ENCODE measurements around the gene PRDM16. TPM values are rescaled to one million over a fixed set of nuclear protein-coding genes. Genes with fewer than 3 reads are reported as not detected.

The PRDM16 gene
- total and polyA plus RNA-seq, 2 donors (not counting 1 experiment from before 2014, with no cell fraction given) = 0.03 to 0.12 TPM

DNA sequence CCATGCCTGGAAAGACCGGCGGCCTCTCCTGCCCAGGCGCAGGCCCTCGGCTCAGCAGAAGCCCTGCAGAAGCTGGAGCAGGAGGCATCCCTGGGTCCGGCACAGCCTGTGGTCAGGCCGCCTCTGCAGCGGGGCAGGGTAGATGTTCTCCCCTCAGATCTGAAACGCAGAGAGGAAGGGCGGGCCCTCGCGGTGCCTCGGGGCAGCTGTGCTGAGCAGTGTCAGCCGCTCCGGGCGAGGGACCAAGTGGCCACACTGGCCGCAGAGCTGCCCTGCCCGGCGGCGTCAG, 210.1 kb downstream of the PRDM16 start:
- no peak for DNase-seq
- Mint-ChIP-seq H3K9me3 (ENCODE audit: insufficient read depth) (no peaks in the 10 kb centered on the region), H3K27me3 (no peaks in the 10 kb centered on the region), H3K4me1 (no peaks in the 10 kb centered on the region), H3K27ac (no peak overlapping the region), H3K4me3 (no peak overlapping the region)
- Histone ChIP-seq H3K4me2 (replicated peaks; ENCODE audit: low read depth, low read length, poor library complexity, severe bottlenecking) (no peak overlapping the region), H3K4me1 (ENCODE audit: control insufficient read depth in 2 of 2, insufficient read depth in 2 of 2, low read length in 2 of 2) (no peaks in the 10 kb centered on the region), H3K9ac (ENCODE audit: low read length) (no peak overlapping the region), H3K27me3 (replicated peaks in 1 of 4; ENCODE audit: control extremely low read depth in 1 of 4, control insufficient read depth in 3 of 4, insufficient read depth in 4 of 4, low read length in 3 of 4) (no peaks in the 10 kb centered on the region), H3K4me3 (ENCODE audit: control extremely low read depth in 1 of 5, extremely low read depth in 1 of 5, insufficient read depth in 1 of 5, low read depth in 2 of 5, low read length in 4 of 5) (no peak overlapping the region), H4K20me1 (ENCODE audit: control insufficient read depth, insufficient read depth, low read length, poor library complexity, severe bottlenecking) (no peaks in the 10 kb centered on the region), H3K9me3 (ENCODE audit: control extremely low read depth in 1 of 3, control insufficient read depth in 2 of 3, insufficient read depth in 1 of 3, low read length in 2 of 3) (no peaks in the 10 kb centered on the region), H3K79me2 (ENCODE audit: control insufficient read depth, insufficient read depth, low read length) (no peaks in the 10 kb centered on the region), H2AFZ (ENCODE audit: insufficient read depth, low read depth, low read length, poor library complexity, severe bottlenecking) (no peak overlapping the region), H3K27ac (ENCODE audit: low read length in 2 of 2) (no peak overlapping the region), H3K36me3 (replicated peaks in 1 of 2; ENCODE audit: control extremely low read depth in 1 of 2, control insufficient read depth in 1 of 2, extremely low read depth in 1 of 2, insufficient read depth in 2 of 2, low read length in 1 of 2) (no peaks in the 10 kb centered on the region)
- intact Hi-C loops (cut with micrococcal nuclease) = no loop called here
- 92% methylated on average over 19 of the region's 19 CpGs for WGBS (ENCODE audit: insufficient coverage)
- no peak for TF ChIP-seq CTCF (IDR thresholded peaks at IDR 0.05)
- TF ChIP-seq EZH2 (IDR thresholded peaks at IDR 0.05; ENCODE audit: borderline replicate concordance, insufficient read depth, low read depth, low read length, poor library complexity, severe bottlenecking) = no peak
- ChIA-PET POLR2A (no interaction called here), CTCF (no interaction called here)
- ATAC-seq (ENCODE audit: low read depth) = no peak

DNA sequence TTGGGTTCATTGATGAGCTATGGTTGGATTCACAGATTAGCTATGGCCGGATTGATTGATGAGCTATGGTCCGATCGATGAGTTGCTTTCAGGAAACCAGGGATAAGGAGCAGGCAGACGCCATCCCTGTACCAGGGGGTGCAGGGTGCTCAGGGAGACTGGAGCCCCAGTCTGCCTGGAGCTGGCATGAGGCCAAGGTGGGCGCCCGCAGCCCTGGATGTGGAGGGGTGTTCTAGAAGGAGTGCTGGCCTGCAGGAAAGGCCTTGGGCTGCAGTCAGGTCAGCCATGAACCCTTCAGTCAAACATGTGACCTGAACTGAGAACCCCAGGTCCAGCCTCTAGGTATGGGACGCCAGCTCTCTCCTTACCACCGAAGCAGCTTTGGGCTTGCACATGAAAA, 212.7 kb downstream of the PRDM16 start:
- Histone ChIP-seq H3K27ac (ENCODE audit: low read length in 2 of 2) (no peak overlapping the region), H3K79me2 (ENCODE audit: control insufficient read depth, insufficient read depth, low read length) (no peaks in the 10 kb centered on the region), H3K4me2 (replicated peaks; ENCODE audit: low read depth, low read length, poor library complexity, severe bottlenecking) (no peak overlapping the region), H3K9ac (ENCODE audit: low read length) (no peak overlapping the region), H3K27me3 (replicated peaks in 1 of 4; ENCODE audit: control extremely low read depth in 1 of 4, control insufficient read depth in 3 of 4, insufficient read depth in 4 of 4, low read length in 3 of 4) (no peaks in the 10 kb centered on the region), H4K20me1 (ENCODE audit: control insufficient read depth, insufficient read depth, low read length, poor library complexity, severe bottlenecking) (no peaks in the 10 kb centered on the region), H2AFZ (ENCODE audit: insufficient read depth, low read depth, low read length, poor library complexity, severe bottlenecking) (no peak overlapping the region), H3K36me3 (replicated peaks in 1 of 2; ENCODE audit: control extremely low read depth in 1 of 2, control insufficient read depth in 1 of 2, extremely low read depth in 1 of 2, insufficient read depth in 2 of 2, low read length in 1 of 2) (no peaks in the 10 kb centered on the region), H3K4me1 (ENCODE audit: control insufficient read depth in 2 of 2, insufficient read depth in 2 of 2, low read length in 2 of 2) (no peaks in the 10 kb centered on the region), H3K4me3 (ENCODE audit: control extremely low read depth in 1 of 5, extremely low read depth in 1 of 5, insufficient read depth in 1 of 5, low read depth in 2 of 5, low read length in 4 of 5) (no peak overlapping the region), H3K9me3 (ENCODE audit: control extremely low read depth in 1 of 3, control insufficient read depth in 2 of 3, insufficient read depth in 1 of 3, low read length in 2 of 3) (no peaks in the 10 kb centered on the region)
- ChIA-PET CTCF (no interaction called here), POLR2A (no interaction called here)
- TF ChIP-seq CTCF (IDR thresholded peaks at IDR 0.05) (no peak), EZH2 (IDR thresholded peaks at IDR 0.05; ENCODE audit: borderline replicate concordance, insufficient read depth, low read depth, low read length, poor library complexity, severe bottlenecking) (no peak)
- 96% methylated on average over 8 of the region's 8 CpGs for WGBS (ENCODE audit: insufficient coverage)
- ATAC-seq (ENCODE audit: low read depth) = no peak
- Mint-ChIP-seq H3K27ac (no peak overlapping the region), H3K27me3 (no peaks in the 10 kb centered on the region), H3K4me1 (no peaks in the 10 kb centered on the region), H3K9me3 (ENCODE audit: insufficient read depth) (no peaks in the 10 kb centered on the region), H3K4me3 (no peak overlapping the region)
- DNase-seq = no peak
- intact Hi-C loops (cut with micrococcal nuclease) = no loop called here
